ENCODE measurements around the gene NOC4L. TPM values are rescaled to one million over a fixed set of nuclear protein-coding genes. Genes with fewer than 3 reads are reported as not detected.

The NOC4L gene
- total and polyA plus RNA-seq, 2 of the 4 experiments (the other 2 are of a cell fraction) = 5.2 to 13.4 TPM

GRCh38 chr12:132151766-132152410 is 7.6 kb downstream of the NOC4L start:
- H3K56ac ChIP-seq (ENCODE audit: extremely low read depth, insufficient read depth, low read length) = no peak overlapping the region
- H2BK5ac ChIP-seq (ENCODE audit: low read depth, low read length, poor library complexity, severe bottlenecking) = no peak overlapping the region
- in situ Hi-C loops (cut with MboI; ENCODE audit: low sequenced_read_pairs) = loop anchor here (5.0 kb wide), 1 partner anchor 265 kb away; no protein-coding TSS in a partner anchor
- no peak overlapping the region for H3K14ac ChIP-seq (replicated peaks; ENCODE audit: low read depth, low read length)
- dilution Hi-C loops (cut with HindIII; ENCODE audit: low sequenced_read_pairs, unreplicated experiment) = no loop called here
- no peak overlapping the region for H3K4ac ChIP-seq (ENCODE audit: low read depth, low read length)
- peaks cover 2 to 8% of the 10 kb centered on the region in 2 experiments; a peak in 2 of 4 replicates for H3K79me1 ChIP-seq (ENCODE audit: low read depth in 1 of 2, low read length in 2 of 2)
- no peak overlapping the region for H3K27ac ChIP-seq (ENCODE audit: insufficient read depth, low read length)
- H2AK9ac ChIP-seq (replicated peaks; ENCODE audit: low read depth, low read length, poor library complexity) = no peak overlapping the region
- no peak overlapping the region for H3K4me2 ChIP-seq (ENCODE audit: low read depth, low read length)
- peaks cover 13% of the 10 kb centered on the region for H4K20me1 ChIP-seq (ENCODE audit: insufficient read depth, low read length)
- H2BK20ac ChIP-seq (ENCODE audit: low read depth, low read length) = no peak overlapping the region
- no peaks in the 10 kb centered on the region for H3K9me3 ChIP-seq (ENCODE audit: control insufficient read depth, insufficient read depth, low read length)
- CTCF ChIA-PET = no interaction called here
- H3K27me3 ChIP-seq (ENCODE audit: control insufficient read depth, insufficient read depth, low read length) = no peaks in the 10 kb centered on the region
- no peak overlapping the region for H3K9ac ChIP-seq (ENCODE audit: low read depth, low read length)
- 91% methylated on average over 16 of the region's 32 CpGs; no CpG with 5 or more reads in 1 of the 2 experiments for WGBS, 2 experiments (ENCODE audit: extremely low coverage in 2 of 2, insufficient read length in 1 of 2)
- no peak overlapping the region for H2AK5ac ChIP-seq (ENCODE audit: low read depth, low read length)
- no peak overlapping the region for H3K23ac ChIP-seq (ENCODE audit: low read depth, low read length)
- H3K4me3 ChIP-seq (ENCODE audit: insufficient read depth, low read depth, low read length) = no peak overlapping the region
- POLR2A ChIA-PET (ENCODE audit: unreplicated experiment) = no interaction called here
- no peak overlapping the region for H4K5ac ChIP-seq (ENCODE audit: low read depth, low read length)
- TF ChIP-seq MAFK (IDR thresholded peaks at IDR 0.05; ENCODE audit: low read depth, low read length) (no peak), SMC3 (IDR thresholded peaks at IDR 0.05; ENCODE audit: low read depth, low read length) (no peak), NFE2L2 (IDR thresholded peaks at IDR 0.05; ENCODE audit: low read depth, low read length) (no peak), CTCF (conservative IDR thresholded peaks at IDR 0.05; ENCODE audit: low read depth, low read length) (no peak), BHLHE40 (IDR thresholded peaks at IDR 0.05; ENCODE audit: low read depth, low read length) (no peak), FOS (IDR thresholded peaks at IDR 0.05; ENCODE audit: low read depth, low read length) (no peak), RFX5 (IDR thresholded peaks at IDR 0.05; ENCODE audit: low read depth, low read length) (no peak), RAD21 (IDR thresholded peaks at IDR 0.05; ENCODE audit: low read length) (no peak), RCOR1 (IDR thresholded peaks at IDR 0.05; ENCODE audit: insufficient replicate concordance, low read length) (no peak), MAZ (IDR thresholded peaks at IDR 0.05; ENCODE audit: borderline replicate concordance, low read depth, low read length) (no peak), CHD1 (IDR thresholded peaks at IDR 0.05; ENCODE audit: low read depth, low read length) (no peak), CEBPB (IDR thresholded peaks at IDR 0.05; ENCODE audit: low read depth, low read length) (no peak), POLR2A (IDR thresholded peaks at IDR 0.05; ENCODE audit: low read depth, low read length) (no peak), MXI1 (IDR thresholded peaks at IDR 0.05; ENCODE audit: borderline replicate concordance, low read depth, low read length) (no peak)
- TF ChIP-seq, protein P1, sequence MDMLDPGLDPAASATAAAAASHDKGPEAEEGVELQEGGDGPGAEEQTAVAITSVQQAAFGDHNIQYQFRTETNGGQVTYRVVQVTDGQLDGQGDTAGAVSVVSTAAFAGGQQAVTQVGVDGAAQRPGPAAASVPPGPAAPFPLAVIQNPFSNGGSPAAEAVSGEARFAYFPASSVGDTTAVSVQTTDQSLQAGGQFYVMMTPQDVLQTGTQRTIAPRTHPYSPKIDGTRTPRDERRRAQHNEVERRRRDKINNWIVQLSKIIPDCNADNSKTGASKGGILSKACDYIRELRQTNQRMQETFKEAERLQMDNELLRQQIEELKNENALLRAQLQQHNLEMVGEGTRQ (IDR thresholded peaks at IDR 0.05; ENCODE audit: low read depth, low read length) = no peak
- TF ChIP-seq, protein P2, sequence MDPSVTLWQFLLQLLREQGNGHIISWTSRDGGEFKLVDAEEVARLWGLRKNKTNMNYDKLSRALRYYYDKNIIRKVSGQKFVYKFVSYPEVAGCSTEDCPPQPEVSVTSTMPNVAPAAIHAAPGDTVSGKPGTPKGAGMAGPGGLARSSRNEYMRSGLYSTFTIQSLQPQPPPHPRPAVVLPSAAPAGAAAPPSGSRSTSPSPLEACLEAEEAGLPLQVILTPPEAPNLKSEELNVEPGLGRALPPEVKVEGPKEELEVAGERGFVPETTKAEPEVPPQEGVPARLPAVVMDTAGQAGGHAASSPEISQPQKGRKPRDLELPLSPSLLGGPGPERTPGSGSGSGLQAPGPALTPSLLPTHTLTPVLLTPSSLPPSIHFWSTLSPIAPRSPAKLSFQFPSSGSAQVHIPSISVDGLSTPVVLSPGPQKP (IDR thresholded peaks at IDR 0.05; ENCODE audit: borderline replicate concordance, low read depth, low read length) = no peak
- DNase-seq (no peak), ATAC-seq (ENCODE audit: low read depth) (no peak)
- H3K9me1 ChIP-seq (ENCODE audit: insufficient read depth, low read length) = 0 out of 2 replicates have a peak, but pooled peaks cover 6% of the 10 kb centered on the region
- H4K8ac ChIP-seq (ENCODE audit: low read depth in 2 of 2, low read length in 2 of 2) = no peak overlapping the region
- H2BK15ac ChIP-seq (ENCODE audit: low read depth, low read length) = no peak overlapping the region
- intact Hi-C loops (cut with micrococcal nuclease) = loop anchor here (5.0 kb wide), 1 partner anchor 465 kb away; the partner anchor contains the start of gene P2RX2
- no peak overlapping the region for H3K18ac ChIP-seq (ENCODE audit: low read depth, low read length)
- peaks cover 21% of the 10 kb centered on the region for H3K36me3 ChIP-seq (ENCODE audit: control insufficient read depth, insufficient read depth, low read length)
- no peak overlapping the region for H2AFZ ChIP-seq (replicated peaks; ENCODE audit: low read length, poor library complexity)
- no peak overlapping the region for H2BK120ac ChIP-seq (ENCODE audit: low read depth, low read length)
- BruUV-seq (replicated peaks) = no TSS peak
- H3K4me1 ChIP-seq (ENCODE audit: control insufficient read depth, insufficient read depth, low read length) = no peaks in the 10 kb centered on the region
- H4K91ac ChIP-seq (ENCODE audit: insufficient read depth, low read depth, low read length) = no peak overlapping the region
